A549 (cell line): Measurements from ENCODE around the gene PRR5L.

Experiments used
- CEBPB ChIP-seq, 2 experiments: fragments of >200 bp in 1 of 2; sonication (Bioruptor Twin) in 1 of 2; formaldehyde crosslinking in 1 of 2; IDR thresholded peaks; 2 replicates each; pipeline ENCODE4 v1.6.1; 2012 to 2016
- EP300 ChIP-seq, 2 experiments: fragments of >200 bp; sonication (Bioruptor Twin); formaldehyde crosslinking; IDR thresholded peaks; 2 replicates in 1 of 2; 3 replicates in 1 of 2; pipeline ENCODE4 v1.6.1; 2016 to 2017
- MAZ ChIP-seq: fragments of 150-350 bp; IDR thresholded peaks from 2 replicates; pipeline ENCODE4 v1.6.1; 2014; ENCODE audit warnings: antibody characterized with exemption, low read depth, low read length, borderline replicate concordance
- MYC ChIP-seq: IDR thresholded peaks from 2 replicates; pipeline ENCODE4 v1.6.1; 2012; ENCODE audit warnings: mild to moderate bottlenecking, inconsistent platforms, low read length, improper control_type of control experiment, borderline replicate concordance
- POLR2A ChIP-seq: IDR thresholded peaks from 2 replicates; pipeline ENCODE4 v1.6.1; 2012; ENCODE audit warnings: mild to moderate bottlenecking, low read length
- RAD21 ChIP-seq, 2 experiments: fragments of >200 bp in 1 of 2; sonication (Bioruptor Twin) in 1 of 2; formaldehyde crosslinking in 1 of 2; IDR thresholded peaks in 1 of 2; conservative IDR thresholded peaks in 1 of 2; 2 replicates in 1 of 2; 3 replicates in 1 of 2; pipeline ENCODE4 v1.6.1; 2012 to 2018; ENCODE audit warnings: inconsistent platforms in 1 of 2
- RFX5 ChIP-seq: fragments of 450-650 bp; IDR thresholded peaks from 2 replicates; pipeline ENCODE4 v1.7.1; 2014; ENCODE audit warnings: antibody characterized with exemption, mild to moderate bottlenecking, moderate library complexity
- RNF2 ChIP-seq: fragments of 200-600 bp; sonication (generic); IDR thresholded peaks from 2 replicates; pipeline ENCODE4 v1.6.1; 2016; ENCODE audit warnings: low read depth, mild to moderate bottlenecking, antibody characterized with exemption, moderate library complexity, borderline replicate concordance
- TFCP2L1 ChIP-seq: fragments of 250-450 bp; sonication (Bioruptor Pico); IDR thresholded peaks from 2 replicates; pipeline ENCODE4 v1.5.0; 2021; ENCODE audit warnings: mild to moderate bottlenecking
- TF ChIP-seq, protein P1 (sequence below): fragments of >200 bp; sonication (Bioruptor Twin); formaldehyde crosslinking; IDR thresholded peaks from 3 replicates; pipeline ENCODE4 v1.5.1; 2016
- TF ChIP-seq, protein P2 (sequence below): fragments of 200-600 bp; sonication (generic); IDR thresholded peaks from 2 replicates; pipeline ENCODE4 v1.6.1; 2016; ENCODE audit warnings: antibody characterized with exemption, mild to moderate bottlenecking, moderate library complexity
- TF ChIP-seq, protein P3 (sequence below): IDR thresholded peaks from 2 replicates; pipeline ENCODE4 v1.6.1; 2012

DNA sequence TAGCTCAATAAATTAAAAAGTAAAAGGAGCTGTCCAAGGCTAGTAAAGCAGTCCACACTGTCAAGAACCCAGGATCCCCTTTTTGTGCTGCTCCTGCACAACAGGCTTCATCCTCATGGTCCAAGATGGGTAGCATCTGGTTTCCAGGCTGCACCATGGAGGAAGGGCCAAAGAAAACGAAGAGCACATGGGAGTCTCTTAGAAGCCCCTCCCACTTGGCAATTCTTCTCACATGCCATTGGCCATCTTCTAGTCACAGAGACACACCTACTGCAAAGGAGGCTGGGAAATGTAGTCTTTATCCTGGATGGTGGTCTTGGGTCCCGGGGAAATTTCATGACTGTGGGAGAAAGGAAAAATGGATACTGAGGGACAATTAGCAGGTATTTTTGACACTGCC lies 37.8 kb downstream of the PRR5L start:
- TF ChIP-seq, protein P1, sequence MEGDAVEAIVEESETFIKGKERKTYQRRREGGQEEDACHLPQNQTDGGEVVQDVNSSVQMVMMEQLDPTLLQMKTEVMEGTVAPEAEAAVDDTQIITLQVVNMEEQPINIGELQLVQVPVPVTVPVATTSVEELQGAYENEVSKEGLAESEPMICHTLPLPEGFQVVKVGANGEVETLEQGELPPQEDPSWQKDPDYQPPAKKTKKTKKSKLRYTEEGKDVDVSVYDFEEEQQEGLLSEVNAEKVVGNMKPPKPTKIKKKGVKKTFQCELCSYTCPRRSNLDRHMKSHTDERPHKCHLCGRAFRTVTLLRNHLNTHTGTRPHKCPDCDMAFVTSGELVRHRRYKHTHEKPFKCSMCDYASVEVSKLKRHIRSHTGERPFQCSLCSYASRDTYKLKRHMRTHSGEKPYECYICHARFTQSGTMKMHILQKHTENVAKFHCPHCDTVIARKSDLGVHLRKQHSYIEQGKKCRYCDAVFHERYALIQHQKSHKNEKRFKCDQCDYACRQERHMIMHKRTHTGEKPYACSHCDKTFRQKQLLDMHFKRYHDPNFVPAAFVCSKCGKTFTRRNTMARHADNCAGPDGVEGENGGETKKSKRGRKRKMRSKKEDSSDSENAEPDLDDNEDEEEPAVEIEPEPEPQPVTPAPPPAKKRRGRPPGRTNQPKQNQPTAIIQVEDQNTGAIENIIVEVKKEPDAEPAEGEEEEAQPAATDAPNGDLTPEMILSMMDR: no peak
- TF ChIP-seq MYC: no peak
- TF ChIP-seq CEBPB (IDR thresholded peaks at IDR 0.05): no peak
- TF ChIP-seq, protein P2, sequence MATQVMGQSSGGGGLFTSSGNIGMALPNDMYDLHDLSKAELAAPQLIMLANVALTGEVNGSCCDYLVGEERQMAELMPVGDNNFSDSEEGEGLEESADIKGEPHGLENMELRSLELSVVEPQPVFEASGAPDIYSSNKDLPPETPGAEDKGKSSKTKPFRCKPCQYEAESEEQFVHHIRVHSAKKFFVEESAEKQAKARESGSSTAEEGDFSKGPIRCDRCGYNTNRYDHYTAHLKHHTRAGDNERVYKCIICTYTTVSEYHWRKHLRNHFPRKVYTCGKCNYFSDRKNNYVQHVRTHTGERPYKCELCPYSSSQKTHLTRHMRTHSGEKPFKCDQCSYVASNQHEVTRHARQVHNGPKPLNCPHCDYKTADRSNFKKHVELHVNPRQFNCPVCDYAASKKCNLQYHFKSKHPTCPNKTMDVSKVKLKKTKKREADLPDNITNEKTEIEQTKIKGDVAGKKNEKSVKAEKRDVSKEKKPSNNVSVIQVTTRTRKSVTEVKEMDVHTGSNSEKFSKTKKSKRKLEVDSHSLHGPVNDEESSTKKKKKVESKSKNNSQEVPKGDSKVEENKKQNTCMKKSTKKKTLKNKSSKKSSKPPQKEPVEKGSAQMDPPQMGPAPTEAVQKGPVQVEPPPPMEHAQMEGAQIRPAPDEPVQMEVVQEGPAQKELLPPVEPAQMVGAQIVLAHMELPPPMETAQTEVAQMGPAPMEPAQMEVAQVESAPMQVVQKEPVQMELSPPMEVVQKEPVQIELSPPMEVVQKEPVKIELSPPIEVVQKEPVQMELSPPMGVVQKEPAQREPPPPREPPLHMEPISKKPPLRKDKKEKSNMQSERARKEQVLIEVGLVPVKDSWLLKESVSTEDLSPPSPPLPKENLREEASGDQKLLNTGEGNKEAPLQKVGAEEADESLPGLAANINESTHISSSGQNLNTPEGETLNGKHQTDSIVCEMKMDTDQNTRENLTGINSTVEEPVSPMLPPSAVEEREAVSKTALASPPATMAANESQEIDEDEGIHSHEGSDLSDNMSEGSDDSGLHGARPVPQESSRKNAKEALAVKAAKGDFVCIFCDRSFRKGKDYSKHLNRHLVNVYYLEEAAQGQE: no peak
- no peak for TF ChIP-seq RAD21 (conservative IDR thresholded peaks at IDR 0.05 in 1 of 2, IDR thresholded peaks at IDR 0.05 in 1 of 2)
- TF ChIP-seq EP300 (IDR thresholded peaks at IDR 0.05): no peak
- TF ChIP-seq TFCP2L1 (CRISPR knock-in tag): no peak
- no peak for TF ChIP-seq POLR2A
- TF ChIP-seq, protein P3, sequence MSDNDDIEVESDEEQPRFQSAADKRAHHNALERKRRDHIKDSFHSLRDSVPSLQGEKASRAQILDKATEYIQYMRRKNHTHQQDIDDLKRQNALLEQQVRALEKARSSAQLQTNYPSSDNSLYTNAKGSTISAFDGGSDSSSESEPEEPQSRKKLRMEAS: no peak
- TF ChIP-seq RNF2: no peak
- no peak for TF ChIP-seq RFX5
- TF ChIP-seq MAZ: no peak
